Activated gamma-delta T cell treated with anti-CD3 and anti-CD28 coated beads, Interleukin-2, amount 50 U/mL, for 16 hours (primary cell): Measurements from ENCODE around the gene LRP1.

Source experiments
- DNase-seq: peaks from one replicate; pipeline ENCODE4 v3.0.0-alpha.2; 2020; ENCODE audit warnings: low read depth

LRP1 gene

DNA sequence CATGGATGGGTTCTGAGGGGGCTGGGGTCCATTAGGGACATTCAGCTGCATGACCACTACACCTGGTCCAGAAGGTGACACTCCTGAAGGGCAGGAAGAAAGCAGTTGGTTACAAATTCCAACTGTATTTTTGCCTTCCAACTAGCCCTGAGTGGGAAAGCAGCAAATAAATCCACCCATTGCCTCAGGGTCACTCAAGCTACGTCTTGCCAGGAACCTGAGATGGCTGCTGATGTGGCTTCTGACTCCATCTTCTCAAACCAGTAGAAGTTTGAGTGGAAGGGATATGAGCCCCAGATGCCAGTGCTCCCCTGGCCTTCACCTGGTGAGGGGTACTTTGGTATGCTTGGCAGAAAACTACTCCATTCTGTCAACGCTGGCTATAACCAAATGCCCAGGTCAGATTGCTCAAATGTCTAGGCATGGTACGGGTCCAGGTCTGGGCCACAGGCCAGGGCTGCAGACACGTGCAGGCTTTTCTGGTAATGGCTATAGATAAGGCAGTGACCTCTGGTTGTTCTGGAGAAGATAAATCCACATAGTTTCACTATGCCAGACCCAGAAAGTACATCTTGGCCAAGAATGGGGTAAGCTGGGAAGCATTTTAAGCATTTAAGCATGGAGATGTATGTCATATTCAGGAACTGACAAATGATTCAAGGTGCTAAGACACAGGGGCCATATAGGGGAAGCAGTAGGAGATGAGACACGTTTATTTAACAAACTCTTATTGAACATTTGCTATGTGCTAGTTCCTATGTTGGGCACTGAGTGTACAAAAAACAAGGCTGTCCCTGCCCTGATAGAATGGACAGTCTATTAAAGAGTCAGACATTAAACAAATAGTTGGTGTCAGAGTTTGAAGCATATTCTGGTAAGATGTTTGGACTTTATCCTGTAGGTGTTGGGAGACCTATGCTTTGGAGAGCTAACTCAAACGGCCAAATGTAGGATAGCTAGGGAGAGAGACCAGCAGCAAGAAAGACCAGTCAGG lies 131.0 kb downstream of the LRP1 start:
- no peak for DNase-seq

DNA sequence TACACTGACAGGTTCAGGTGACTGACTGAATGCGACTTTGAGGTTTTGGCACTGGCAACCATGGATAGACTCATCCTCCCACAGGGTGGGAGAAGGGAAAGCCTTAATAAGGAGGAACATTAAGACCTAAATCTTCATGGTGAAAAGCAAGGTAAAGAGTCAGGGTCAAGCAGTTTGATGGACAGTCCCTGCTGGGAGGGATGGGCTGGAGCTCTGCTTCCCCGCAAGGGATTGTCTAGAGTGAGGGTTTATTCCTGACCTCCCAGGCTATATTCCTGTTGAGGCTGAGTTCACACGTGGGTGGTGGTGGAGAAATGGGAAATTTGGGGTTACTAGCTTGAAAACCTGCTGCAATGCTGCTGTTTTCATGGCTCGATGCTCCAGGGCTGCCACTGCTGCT lies 132.1 kb downstream of the LRP1 start:
- DNase-seq = no peak

DNA sequence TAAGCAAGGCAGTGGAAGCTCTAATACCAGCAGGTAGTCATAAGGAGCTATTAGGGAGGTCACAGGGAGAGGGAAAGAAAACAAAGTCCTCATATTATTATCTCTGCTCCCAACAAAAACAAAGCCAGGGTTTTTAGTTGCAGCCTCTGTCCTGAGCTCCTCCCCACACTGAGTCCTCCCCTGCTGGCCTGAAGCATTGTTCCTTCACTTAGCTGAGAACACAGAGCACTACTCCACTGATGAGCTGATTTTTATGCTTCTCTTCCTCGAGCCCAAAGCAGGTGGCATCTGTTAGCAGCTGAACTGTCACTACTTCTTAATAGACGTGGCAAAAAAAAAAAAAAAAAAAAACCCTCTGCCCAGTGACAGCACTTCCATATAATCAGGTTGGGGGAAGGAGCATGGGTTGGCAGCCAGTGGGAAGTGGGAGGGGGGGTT lies 133.2 kb downstream of the LRP1 start:
- DNase-seq = no peak

DNA sequence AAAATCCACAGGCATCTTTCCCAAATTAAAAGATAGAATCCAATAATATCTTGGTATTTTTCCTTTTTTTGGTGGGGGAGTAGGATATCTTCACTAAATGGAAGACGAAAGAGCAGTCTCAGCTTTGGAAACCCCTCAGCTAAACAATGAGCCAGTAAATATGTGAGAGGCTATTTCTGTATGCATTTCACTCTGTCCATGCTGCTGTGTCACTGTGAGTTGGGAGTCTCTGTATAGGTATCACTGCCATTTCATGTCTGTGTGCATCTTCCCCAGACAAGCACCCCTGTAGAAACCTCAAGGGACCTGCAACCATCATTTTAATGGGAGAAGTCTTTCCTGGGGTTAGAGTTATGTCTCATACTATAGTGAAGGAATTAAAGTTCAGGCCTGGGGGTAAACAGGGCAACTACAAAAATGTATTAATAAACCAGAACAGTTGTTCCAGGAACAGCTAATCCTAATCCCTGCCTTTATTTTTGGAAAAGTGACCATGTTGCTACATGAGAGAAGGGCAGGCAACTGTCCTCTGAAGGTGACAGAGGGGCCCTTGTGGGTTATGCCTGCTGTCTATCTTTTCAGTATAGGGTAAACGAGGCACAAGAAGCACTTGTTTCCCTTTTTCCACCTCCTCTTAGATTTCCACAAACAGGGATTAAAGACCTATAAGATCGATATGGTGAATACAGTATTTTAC lies 134.0 kb downstream of the LRP1 start:
- DNase-seq = no peak
